Caco-2 (cell line): ENCODE results near the gene CCNJL. TPM values are rescaled to one million over a fixed set of nuclear protein-coding genes. Genes with fewer than 3 reads are reported as not detected.

Experiments
- BruUV-seq: library from RNA; stranded (reverse); fragments of 400-500 nt; replicated peaks from 2 replicates; lab custom pipeline; 2021; lab: Mats Ljungman, UMichigan
- CTCF ChIA-PET: fragments of 300-600 bp; sonication (Branson Sonifier 250); formaldehyde crosslinking; loops from one replicate; lab custom pipeline; 2022; ENCODE audit warnings: antibody characterized with exemption; lab: Charles Lee
- POLR2A ChIA-PET: fragments of 300-600 bp; sonication (Branson Sonifier 250); formaldehyde crosslinking; loops from one replicate; lab custom pipeline; 2022; ENCODE audit warnings: antibody characterized with exemption; lab: Charles Lee
- DNase-seq, 2 experiments: peaks; one replicate each; pipeline versions ENCODE4 v3.0.0 to v3.0.0-alpha.2; 2020 to 2022
- H3K27me3 ChIP-seq: replicated peaks from 2 replicates; pipeline ENCODE4 v1.6.0; 2011; ENCODE audit warnings: low read length; ENCODE audit not compliant: control insufficient read depth, insufficient read depth
- H3K36me3 ChIP-seq: 2 replicates; pipeline ENCODE4 v1.5.1; 2011; ENCODE audit warnings: low read length; ENCODE audit not compliant: control insufficient read depth, insufficient read depth
- H3K4me1 ChIP-seq: fragments of 250-450 bp; sonication (Bioruptor Pico); 2 replicates; pipeline ENCODE4 v1.5.1; 2020; ENCODE audit warnings: mild to moderate bottlenecking
- H3K4me3 ChIP-seq: 2 replicates; pipeline ENCODE4 v1.5.1; 2011; ENCODE audit warnings: low read depth, mild to moderate bottlenecking, control low read depth, low read length
- H3K9me3 ChIP-seq: fragments of 250-450 bp; sonication (Bioruptor Pico); 2 replicates; pipeline ENCODE4 v1.5.1; 2020; ENCODE audit warnings: mild to moderate bottlenecking, moderate library complexity
- H3K27ac Mint-ChIP-seq: one replicate; pipeline ENCODE4 v1.8.0; 2022; ENCODE audit warnings: mixed read lengths; ENCODE audit not compliant: unreplicated experiment
- H3K27me3 Mint-ChIP-seq: one replicate; pipeline ENCODE4 v1.8.0; 2022; ENCODE audit warnings: mixed read lengths; ENCODE audit not compliant: insufficient read depth, unreplicated experiment
- H3K36me3 Mint-ChIP-seq: one replicate; pipeline ENCODE4 v1.8.0; 2022; ENCODE audit warnings: mild to moderate bottlenecking, mixed read lengths; ENCODE audit not compliant: insufficient read depth, unreplicated experiment
- H3K4me1 Mint-ChIP-seq: one replicate; pipeline ENCODE4 v1.8.0; 2022; ENCODE audit warnings: low read depth, mixed read lengths; ENCODE audit not compliant: unreplicated experiment
- H3K4me3 Mint-ChIP-seq: one replicate; pipeline ENCODE4 v1.8.0; 2022; ENCODE audit warnings: mild to moderate bottlenecking, moderate library complexity, mixed read lengths; ENCODE audit not compliant: unreplicated experiment
- H3K9me3 Mint-ChIP-seq: one replicate; pipeline ENCODE4 v1.8.0; 2022; ENCODE audit warnings: mixed read lengths; ENCODE audit not compliant: unreplicated experiment
- intact Hi-C: fragments of 100-400 bp; cut with micrococcal nuclease; formaldehyde crosslinking; loops from one replicate; pipeline ENCODE4 v1.10.0; 2022; ENCODE audit not compliant: unreplicated experiment
- total RNA-seq: library from RNA; stranded (reverse); gene quantifications from 2 replicates; pipeline ENCODE4 v1.2.3, GENCODE V29; 2022
- TF ChIP-seq, protein P1 (sequence below), 2 experiments: fragments of 200-600 bp in 1 of 2; IDR thresholded peaks; 1 replicate in 1 of 2; 2 replicates in 1 of 2; pipeline versions ENCODE4 v1.5.1 to v1.8.0; 2011 to 2022; ENCODE audit warnings: antibody characterized with exemption in 1 of 2, control low read depth in 1 of 2, inconsistent platforms in 1 of 2, low read depth in 1 of 2, low read length in 1 of 2, mild to moderate bottlenecking in 1 of 2, moderate library complexity in 1 of 2; ENCODE audit not compliant: insufficient read depth in 1 of 2, severe bottlenecking in 1 of 2, unreplicated experiment in 1 of 2

CCNJL gene
- total RNA-seq, 1 experiment from 2014 or later: 17.4 TPM

DNA sequence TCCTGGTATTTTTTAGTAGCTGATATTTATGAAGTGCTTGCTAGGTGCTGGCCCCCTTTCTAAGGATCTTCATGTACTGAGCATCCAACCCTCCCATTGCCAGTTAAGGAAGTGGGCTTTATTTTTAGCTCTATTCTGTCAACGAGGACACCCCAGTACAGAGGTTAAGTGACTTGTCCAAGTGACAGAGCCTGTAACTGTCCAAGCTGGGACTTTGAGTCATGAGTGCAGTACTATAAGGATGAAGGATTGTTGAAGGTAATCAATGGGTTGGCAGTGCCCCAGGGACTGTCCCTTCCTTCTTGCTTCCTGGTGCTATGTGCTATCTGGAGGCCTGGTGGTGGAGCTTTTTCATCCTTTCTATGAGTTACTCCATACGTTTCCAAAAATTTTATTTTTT is 101.0 kb downstream of the CCNJL start:
- H3K4me3 Mint-ChIP-seq: no peak overlapping the region
- no peaks in the 10 kb centered on the region for H3K9me3 Mint-ChIP-seq
- Histone ChIP-seq H3K36me3 (no peaks in the 10 kb centered on the region), H3K27me3 (no peaks in the 10 kb centered on the region), H3K9me3 (no peaks in the 10 kb centered on the region), H3K4me1 (peaks cover 26% of the 10 kb centered on the region), H3K4me3 (no peak overlapping the region)
- no peak overlapping the region for H3K27ac Mint-ChIP-seq
- TF ChIP-seq, protein P1, sequence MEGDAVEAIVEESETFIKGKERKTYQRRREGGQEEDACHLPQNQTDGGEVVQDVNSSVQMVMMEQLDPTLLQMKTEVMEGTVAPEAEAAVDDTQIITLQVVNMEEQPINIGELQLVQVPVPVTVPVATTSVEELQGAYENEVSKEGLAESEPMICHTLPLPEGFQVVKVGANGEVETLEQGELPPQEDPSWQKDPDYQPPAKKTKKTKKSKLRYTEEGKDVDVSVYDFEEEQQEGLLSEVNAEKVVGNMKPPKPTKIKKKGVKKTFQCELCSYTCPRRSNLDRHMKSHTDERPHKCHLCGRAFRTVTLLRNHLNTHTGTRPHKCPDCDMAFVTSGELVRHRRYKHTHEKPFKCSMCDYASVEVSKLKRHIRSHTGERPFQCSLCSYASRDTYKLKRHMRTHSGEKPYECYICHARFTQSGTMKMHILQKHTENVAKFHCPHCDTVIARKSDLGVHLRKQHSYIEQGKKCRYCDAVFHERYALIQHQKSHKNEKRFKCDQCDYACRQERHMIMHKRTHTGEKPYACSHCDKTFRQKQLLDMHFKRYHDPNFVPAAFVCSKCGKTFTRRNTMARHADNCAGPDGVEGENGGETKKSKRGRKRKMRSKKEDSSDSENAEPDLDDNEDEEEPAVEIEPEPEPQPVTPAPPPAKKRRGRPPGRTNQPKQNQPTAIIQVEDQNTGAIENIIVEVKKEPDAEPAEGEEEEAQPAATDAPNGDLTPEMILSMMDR (IDR thresholded peaks at IDR 0.05; ENCODE audit: insufficient read depth in 1 of 2, low read depth in 1 of 2, low read length in 1 of 2, severe bottlenecking in 1 of 2, unreplicated experiment in 1 of 2): no peak
- DNase-seq: no peak
- BruUV-seq: no TSS peak
- intact Hi-C loops: no loop called here
- peaks cover 22% of the 10 kb centered on the region for H3K4me1 Mint-ChIP-seq
- CTCF ChIA-PET: no interaction called here
- POLR2A ChIA-PET: no interaction called here
- no peaks in the 10 kb centered on the region for H3K27me3 Mint-ChIP-seq
- no peaks in the 10 kb centered on the region for H3K36me3 Mint-ChIP-seq

DNA sequence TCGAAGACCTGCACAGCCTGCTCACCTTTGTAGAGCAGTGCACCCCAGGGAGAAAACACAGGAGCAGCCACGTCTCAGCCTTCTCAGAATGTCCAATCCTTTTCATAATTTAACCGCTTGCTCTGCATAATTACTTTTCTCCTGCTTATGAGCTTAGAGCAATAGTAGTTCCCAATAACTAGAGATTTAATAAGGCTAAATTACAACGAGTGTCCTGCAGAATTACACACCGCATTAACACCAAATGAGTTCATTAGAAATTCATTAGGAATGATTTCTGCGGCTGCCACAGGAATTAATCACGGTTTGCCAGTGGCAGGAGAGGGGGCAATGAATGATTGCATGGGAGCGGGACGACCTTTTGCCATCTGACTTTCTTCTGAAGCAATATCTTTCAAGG is 101.8 kb downstream of the CCNJL start:
- no peaks in the 10 kb centered on the region for H3K36me3 Mint-ChIP-seq
- no peaks in the 10 kb centered on the region for H3K9me3 ChIP-seq
- H3K27me3 ChIP-seq: no peaks in the 10 kb centered on the region
- DNase-seq: no peak
- intact Hi-C loops: loop anchor here (1.0 kb wide), 2 partner anchors 11 to 51 kb away; no protein-coding TSS in a partner anchor
- H3K27ac Mint-ChIP-seq: peak overlapping the region; percentile 65
- H3K27me3 Mint-ChIP-seq: no peaks in the 10 kb centered on the region
- ChIA-PET POLR2A (no interaction called here), CTCF (interaction anchor here (0.5 to 1.7 kb wide), 6 partner anchors 23 to 189 kb away, joined by 3 to 7 read pairs (median 4); no protein-coding TSS in a partner anchor)
- TF ChIP-seq, protein P1 (IDR thresholded peaks at IDR 0.05; ENCODE audit: insufficient read depth in 1 of 2, low read depth in 1 of 2, low read length in 1 of 2, severe bottlenecking in 1 of 2, unreplicated experiment in 1 of 2): no peak
- no peak overlapping the region for H3K4me3 Mint-ChIP-seq
- peaks cover 22% of the 10 kb centered on the region for H3K4me1 Mint-ChIP-seq
- H3K4me3 ChIP-seq: no peak overlapping the region
- H3K4me1 ChIP-seq: peaks cover 26% of the 10 kb centered on the region
- no peaks in the 10 kb centered on the region for H3K9me3 Mint-ChIP-seq
- H3K36me3 ChIP-seq: no peaks in the 10 kb centered on the region
- BruUV-seq: no TSS peak

DNA sequence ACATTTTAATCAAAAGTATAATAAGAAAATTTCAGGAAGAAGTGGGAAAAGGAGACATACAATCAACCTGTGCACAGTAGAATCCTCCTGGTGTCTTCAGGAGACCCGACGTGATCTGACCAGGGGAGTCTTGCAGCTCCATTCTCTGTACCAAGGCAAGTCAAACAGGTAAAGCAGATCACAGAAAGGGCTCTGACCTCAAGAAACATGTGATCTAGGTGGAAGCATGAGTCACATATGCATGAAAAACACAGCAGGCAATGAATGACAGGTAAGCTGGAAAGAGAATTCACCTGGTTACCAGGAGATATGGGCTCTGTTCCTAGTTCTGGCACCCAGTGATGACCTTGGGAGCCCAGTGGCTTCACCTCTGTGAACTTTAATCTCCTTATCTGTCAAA is 102.4 kb downstream of the CCNJL start:
- peak; percentile 75 to 77 for DNase-seq
- Mint-ChIP-seq H3K4me1 (peaks cover 22% of the 10 kb centered on the region), H3K9me3 (no peaks in the 10 kb centered on the region), H3K36me3 (no peaks in the 10 kb centered on the region), H3K27ac (peak overlapping the region; percentile 65), H3K4me3 (peak overlapping the region; percentile 8), H3K27me3 (no peaks in the 10 kb centered on the region)
- Histone ChIP-seq H3K36me3 (no peaks in the 10 kb centered on the region), H3K9me3 (no peaks in the 10 kb centered on the region), H3K4me1 (peaks cover 26% of the 10 kb centered on the region), H3K27me3 (no peaks in the 10 kb centered on the region), H3K4me3 (no peak overlapping the region)
- CTCF ChIA-PET: interaction anchor here (0.6 to 1.7 kb wide), 7 partner anchors 30 to 190 kb away, joined by 3 to 7 read pairs (median 3); no protein-coding TSS in a partner anchor
- POLR2A ChIA-PET: interaction anchor here (0.8 to 1.0 kb wide), 2 partner anchors 103 to 201 kb away, joined by 3 read pairs; partner anchors contain the start of gene TTC1
- no TSS peak for BruUV-seq
- TF ChIP-seq, protein P1 (IDR thresholded peaks at IDR 0.05; ENCODE audit: insufficient read depth in 1 of 2, low read depth in 1 of 2, low read length in 1 of 2, severe bottlenecking in 1 of 2, unreplicated experiment in 1 of 2): no peak
- intact Hi-C loops: loop anchor here (1.0 kb wide), 2 partner anchors 11 to 51 kb away; no protein-coding TSS in a partner anchor
